C4-2B (cell line): ENCODE data around the gene CDK18.

Source experiments
- H3K27ac ChIP-seq: fragments of 450-650 bp; 2 replicates; pipeline ENCODE4 v1.5.1; 2017
- CTCF ChIP-seq: fragments of 450-650 bp; conservative IDR thresholded peaks from 2 replicates; pipeline ENCODE4 v1.5.1; 2017; ENCODE audit warnings: mild to moderate bottlenecking
- ZFX ChIP-seq: fragments of 450-650 bp; IDR thresholded peaks from 2 replicates; pipeline ENCODE4 v1.6.1; 2017

Gene CDK18

GRCh38 chr1:205532026-205532898, 27.8 kb downstream of the CDK18 start:
- no peak for TF ChIP-seq ZFX
- no peak for TF ChIP-seq CTCF
- no peak overlapping the region for H3K27ac ChIP-seq

GRCh38 chr1:205532996-205533735, 28.7 kb downstream of the CDK18 start:
- no peak overlapping the region for H3K27ac ChIP-seq
- TF ChIP-seq CTCF (no peak), ZFX (no peak)

- TF ChIP-seq CTCF (no peak), ZFX (no peak)
- no peak overlapping the region for H3K27ac ChIP-seq
These were observed 29.4 kb downstream of the CDK18 start for GRCh38 chr1:205533748-205534443.

- no peak for TF ChIP-seq ZFX
- no peak for TF ChIP-seq CTCF
- no peak overlapping the region for H3K27ac ChIP-seq
These were observed 30.0 kb downstream of the CDK18 start for GRCh38 chr1:205534444-205534985.

GRCh38 chr1:205535096-205535495, 30.6 kb downstream of the CDK18 start:
- H3K27ac ChIP-seq, result no peak overlapping the region
- TF ChIP-seq CTCF (no peak), ZFX (no peak)

GRCh38 chr1:205535866-205536758, 31.6 kb downstream of the CDK18 start:
- H3K27ac ChIP-seq, result no peak overlapping the region
- TF ChIP-seq ZFX (no peak), CTCF (no peak)
